ENCODE data around the gene AKIRIN1. TPM values are rescaled to one million over a fixed set of nuclear protein-coding genes. Genes with fewer than 3 reads are reported as not detected.
"Not testable (repeated sequence)": the region's sequence is repeated elsewhere in the genome, so short reads cannot be mapped to it uniquely, and the experiment has no call there.

Gene AKIRIN1
- total RNA-seq, 2 donors from 2014 or later, result 48.0 to 70.2 TPM

DNA sequence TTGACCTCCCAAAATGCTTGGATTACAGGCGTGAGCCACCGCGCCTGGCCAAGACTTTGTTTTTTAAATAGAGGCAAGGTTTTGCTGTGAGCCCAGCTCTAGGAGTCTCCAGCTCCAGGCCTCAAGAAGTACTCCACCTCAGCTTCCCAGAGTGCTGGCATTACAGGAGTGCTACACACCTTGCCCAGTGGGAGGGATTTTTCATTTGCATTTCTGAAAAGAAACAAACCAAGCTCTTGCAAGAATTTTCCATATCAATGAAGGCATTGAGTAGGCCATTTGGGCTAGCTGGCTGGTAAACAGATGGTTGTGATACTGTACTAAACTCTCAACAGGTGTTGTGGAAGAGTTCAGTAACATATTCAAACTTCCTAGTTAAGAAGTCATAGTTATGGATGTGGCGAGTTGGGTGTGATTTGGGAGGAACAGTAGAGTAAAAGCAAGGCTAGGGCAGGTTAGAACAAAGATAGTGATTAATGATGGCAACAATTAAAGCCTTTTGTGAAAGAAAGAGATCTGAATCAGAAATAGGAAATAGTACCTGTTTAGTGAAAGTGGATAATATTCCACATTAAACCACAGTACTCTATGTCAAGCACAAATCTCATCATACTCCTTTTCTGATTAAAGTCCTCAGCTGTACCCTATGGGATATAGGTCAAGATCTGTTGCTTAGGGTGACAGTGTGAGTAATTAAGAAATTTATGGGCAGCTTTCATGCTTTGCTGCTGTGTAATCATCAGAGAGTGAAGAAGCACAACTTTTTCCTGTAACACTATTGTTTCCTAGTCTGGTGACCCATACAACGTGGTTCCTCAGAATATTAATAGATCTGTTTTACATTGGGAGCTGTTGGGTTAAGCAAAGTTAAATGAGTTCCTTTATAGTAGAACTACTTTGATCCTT, 10.7 kb downstream of the AKIRIN1 start:
- H3K4me1 ChIP-seq, result no peaks in the 10 kb centered on the region
- H3K27me3 ChIP-seq, result no peaks in the 10 kb centered on the region
- peaks cover 40% of the 10 kb centered on the region for H3K36me3 ChIP-seq
- intact Hi-C loops (cut with DNase I), result no loop called here
- H3K27ac ChIP-seq, result no peak overlapping the region
- no peak overlapping the region for H3K9ac ChIP-seq (ENCODE audit: low read depth in 2 of 2, low read length in 2 of 2)
- DNase-seq, result no peak
- no peak overlapping the region for H3K4me3 ChIP-seq
- H3K9me3 ChIP-seq, result no peaks in the 10 kb centered on the region
- TF ChIP-seq, protein P1, sequence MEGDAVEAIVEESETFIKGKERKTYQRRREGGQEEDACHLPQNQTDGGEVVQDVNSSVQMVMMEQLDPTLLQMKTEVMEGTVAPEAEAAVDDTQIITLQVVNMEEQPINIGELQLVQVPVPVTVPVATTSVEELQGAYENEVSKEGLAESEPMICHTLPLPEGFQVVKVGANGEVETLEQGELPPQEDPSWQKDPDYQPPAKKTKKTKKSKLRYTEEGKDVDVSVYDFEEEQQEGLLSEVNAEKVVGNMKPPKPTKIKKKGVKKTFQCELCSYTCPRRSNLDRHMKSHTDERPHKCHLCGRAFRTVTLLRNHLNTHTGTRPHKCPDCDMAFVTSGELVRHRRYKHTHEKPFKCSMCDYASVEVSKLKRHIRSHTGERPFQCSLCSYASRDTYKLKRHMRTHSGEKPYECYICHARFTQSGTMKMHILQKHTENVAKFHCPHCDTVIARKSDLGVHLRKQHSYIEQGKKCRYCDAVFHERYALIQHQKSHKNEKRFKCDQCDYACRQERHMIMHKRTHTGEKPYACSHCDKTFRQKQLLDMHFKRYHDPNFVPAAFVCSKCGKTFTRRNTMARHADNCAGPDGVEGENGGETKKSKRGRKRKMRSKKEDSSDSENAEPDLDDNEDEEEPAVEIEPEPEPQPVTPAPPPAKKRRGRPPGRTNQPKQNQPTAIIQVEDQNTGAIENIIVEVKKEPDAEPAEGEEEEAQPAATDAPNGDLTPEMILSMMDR (IDR thresholded peaks at IDR 0.05), result no peak

DNA sequence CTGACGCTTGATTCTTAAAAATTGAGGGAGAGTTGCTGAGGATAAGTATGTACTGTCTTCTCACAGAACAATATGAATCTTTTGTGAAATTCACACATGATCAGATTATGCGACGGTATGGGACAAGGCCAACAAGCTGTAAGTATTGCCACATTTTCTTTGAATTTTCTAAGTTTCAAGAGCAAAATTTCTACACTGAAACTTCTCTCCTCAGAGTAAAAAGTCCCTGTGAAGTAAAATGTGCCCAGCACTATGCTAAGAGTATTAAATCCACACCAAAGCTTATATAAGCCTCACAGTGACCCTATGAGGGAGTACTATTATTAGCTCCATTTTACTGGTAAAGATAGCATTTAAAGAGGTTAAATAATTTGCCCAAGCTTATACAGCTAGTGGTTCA, 12.2 kb downstream of the AKIRIN1 start:
- Histone ChIP-seq H3K36me3 (peaks cover 40% of the 10 kb centered on the region), H3K9ac (ENCODE audit: low read depth in 2 of 2, low read length in 2 of 2) (no peak overlapping the region), H3K4me1 (no peaks in the 10 kb centered on the region), H3K27ac (no peak overlapping the region), H3K9me3 (no peaks in the 10 kb centered on the region), H3K27me3 (no peaks in the 10 kb centered on the region), H3K4me3 (no peak overlapping the region)
- TF ChIP-seq, protein P1 (IDR thresholded peaks at IDR 0.05), result no peak
- intact Hi-C loops (cut with DNase I), result no loop called here
- no peak for DNase-seq

DNA sequence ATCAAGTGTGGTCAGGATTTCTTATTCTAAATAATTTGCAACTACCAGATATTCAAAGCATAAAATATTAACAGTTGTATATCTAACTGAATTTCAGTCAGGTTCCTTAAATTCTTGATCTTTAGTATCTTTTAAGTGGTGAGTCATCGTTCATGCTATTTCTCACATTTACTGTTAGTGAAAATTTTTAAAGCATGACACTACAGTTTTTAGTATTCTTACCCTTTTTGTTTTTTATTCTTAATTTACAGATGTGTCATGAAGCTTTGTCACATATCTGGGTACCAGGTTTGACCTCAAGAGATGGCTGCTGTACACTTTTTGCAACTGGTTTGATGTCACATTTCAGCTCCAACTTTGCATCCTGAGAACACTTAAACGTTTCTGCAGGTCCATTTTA, 12.7 kb downstream of the AKIRIN1 start:
- no peak overlapping the region for H3K27ac ChIP-seq
- TF ChIP-seq, protein P1 (IDR thresholded peaks at IDR 0.05), result no peak
- no peaks in the 10 kb centered on the region for H3K9me3 ChIP-seq
- no peak for DNase-seq
- intact Hi-C loops (cut with DNase I), result no loop called here
- no peak overlapping the region for H3K4me3 ChIP-seq
- H3K4me1 ChIP-seq, result no peaks in the 10 kb centered on the region
- H3K27me3 ChIP-seq, result no peaks in the 10 kb centered on the region
- no peak overlapping the region for H3K9ac ChIP-seq (ENCODE audit: low read depth in 2 of 2, low read length in 2 of 2)
- peaks cover 40% of the 10 kb centered on the region for H3K36me3 ChIP-seq

DNA sequence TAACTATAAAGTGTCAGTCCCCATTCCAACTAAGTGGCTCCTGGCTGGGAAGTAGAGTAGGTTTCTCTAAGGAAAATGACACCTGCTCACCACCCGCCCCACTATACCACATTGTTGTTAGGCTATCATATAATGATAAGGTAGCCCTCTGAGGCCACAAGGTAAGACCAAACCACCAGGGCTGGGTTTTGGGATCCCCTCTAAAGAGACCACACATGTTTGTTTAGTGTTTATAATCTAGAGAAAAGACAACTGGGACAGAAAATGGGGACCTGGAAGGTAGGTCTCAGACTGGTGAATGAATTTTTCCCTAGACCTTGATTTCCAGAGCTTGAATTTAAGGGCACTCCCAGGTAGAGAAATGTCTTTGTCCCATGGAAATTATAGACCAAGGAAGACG, 15.2 kb downstream of the AKIRIN1 start:
- TF ChIP-seq, protein P1 (IDR thresholded peaks at IDR 0.05), result no peak
- Histone ChIP-seq H3K9me3 (no peaks in the 10 kb centered on the region), H3K9ac (ENCODE audit: low read depth in 2 of 2, low read length in 2 of 2) (no peak overlapping the region), H3K4me1 (no peaks in the 10 kb centered on the region), H3K4me3 (no peak overlapping the region), H3K27ac (no peak overlapping the region), H3K36me3 (peaks cover 38% of the 10 kb centered on the region), H3K27me3 (no peaks in the 10 kb centered on the region)
- no peak for DNase-seq
- intact Hi-C loops (cut with DNase I), result no loop called here

DNA sequence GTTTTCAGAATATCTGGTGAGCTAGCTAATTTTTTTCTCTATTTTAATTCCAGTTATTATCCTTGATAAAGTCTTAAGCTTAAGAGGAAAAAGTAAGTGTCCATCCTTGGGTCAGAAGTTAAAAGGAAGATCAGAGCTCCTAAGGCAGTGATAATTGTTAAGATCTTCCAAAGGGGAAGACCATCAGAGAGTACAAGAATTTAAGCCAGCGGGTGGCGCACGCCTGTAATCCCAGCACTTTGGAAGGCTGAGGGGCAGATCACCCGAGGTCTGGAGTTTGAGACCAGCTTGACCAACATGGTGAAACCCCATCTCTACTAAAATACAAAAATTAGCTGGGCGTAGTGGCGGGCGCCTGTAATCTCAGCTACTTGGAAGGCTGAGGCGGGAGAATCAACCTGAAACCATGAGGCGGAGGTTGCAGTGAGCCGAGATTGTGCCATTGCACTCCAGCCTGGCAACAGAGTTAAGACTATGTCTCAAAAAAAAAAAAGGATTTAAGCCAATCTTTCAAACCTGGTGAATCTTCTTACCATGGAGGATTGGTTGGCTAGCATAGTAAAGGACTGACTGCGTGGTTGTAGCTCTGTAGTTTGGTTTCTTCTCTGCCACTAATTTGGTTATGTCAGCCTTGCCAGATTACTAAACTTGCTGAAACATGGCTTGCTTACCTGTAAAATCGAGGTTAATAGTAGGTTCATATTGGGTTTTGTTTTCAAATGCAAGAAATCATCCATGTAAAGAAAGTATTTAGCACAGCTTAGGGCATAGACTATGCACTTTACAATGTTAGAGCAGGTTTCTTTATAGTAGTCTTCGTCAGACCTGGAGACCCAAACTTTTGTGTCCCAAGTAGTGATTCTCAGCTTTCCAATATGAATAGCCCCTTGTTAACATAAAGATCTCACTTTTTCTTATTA, 15.9 kb downstream of the AKIRIN1 start:
- H3K4me3 ChIP-seq, result no peak overlapping the region
- intact Hi-C loops (cut with DNase I), result no loop called here
- no peaks in the 10 kb centered on the region for H3K4me1 ChIP-seq
- peaks cover 31% of the 10 kb centered on the region for H3K36me3 ChIP-seq
- TF ChIP-seq, protein P1 (IDR thresholded peaks at IDR 0.05), result no peak
- no peaks in the 10 kb centered on the region for H3K27me3 ChIP-seq
- no peaks in the 10 kb centered on the region for H3K9me3 ChIP-seq
- H3K9ac ChIP-seq (ENCODE audit: low read depth in 2 of 2, low read length in 2 of 2), result no peak overlapping the region
- DNase-seq, result no peak
- no peak overlapping the region for H3K27ac ChIP-seq

DNA sequence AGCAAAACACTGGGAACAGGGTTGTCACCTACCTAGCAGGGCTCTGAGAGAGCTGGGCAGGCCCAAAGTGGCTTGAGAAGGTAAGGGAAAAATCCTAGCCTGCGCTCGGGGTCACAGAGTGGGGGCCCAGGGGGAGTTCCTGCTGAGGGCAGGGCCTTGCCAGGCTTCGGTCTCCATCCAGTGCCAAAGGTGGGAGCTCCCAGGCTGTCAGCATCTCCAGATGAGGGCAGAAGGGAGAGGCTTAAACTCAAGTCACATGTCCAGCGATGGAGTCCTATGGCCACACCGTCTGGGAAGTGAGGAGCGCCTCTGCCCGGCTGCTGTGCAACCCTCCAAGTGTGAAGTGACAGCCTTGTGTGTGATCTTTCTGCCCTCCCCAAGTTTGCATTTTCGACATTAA, 23.9 kb downstream of the AKIRIN1 start:
- H3K36me3 ChIP-seq; H3K27me3 ChIP-seq; H3K4me3 ChIP-seq; DNase-seq; H3K9me3 ChIP-seq; H3K9ac ChIP-seq (ENCODE audit: low read depth in 2 of 2, low read length in 2 of 2); H3K27ac ChIP-seq; intact Hi-C loops (cut with DNase I); H3K4me1 ChIP-seq: not testable (repeated sequence)
